Liver (tissue), 9 donors: ENCODE results near the gene SEC14L3. TPM values are rescaled to one million over a fixed set of nuclear protein-coding genes. Genes with fewer than 3 reads are reported as not detected.

Experiments
- DNase-seq: peaks from one replicate; pipeline ENCODE4 v3.0.0-alpha.2; 2017; ENCODE audit warnings: low spot score
- H3K27ac ChIP-seq, 2 donors: one replicate each; pipeline ENCODE4 v1.7.0; 2013; ENCODE audit warnings: inconsistent platforms in 2 of 2, low read length in 2 of 2, control low read depth in 1 of 2, low read depth in 1 of 2, mild to moderate bottlenecking in 1 of 2
- H3K27me3 ChIP-seq, 4 donors: one replicate each; pipeline versions ENCODE4 v1.6.1 to v1.7.0; 2013; ENCODE audit warnings: low read length in 3 of 4, inconsistent platforms in 1 of 4, mild to moderate bottlenecking in 1 of 4, moderate library complexity in 1 of 4; ENCODE audit not compliant: control insufficient read depth in 4 of 4, insufficient read depth in 4 of 4
- H3K36me3 ChIP-seq, 4 donors: one replicate each; pipeline versions ENCODE4 v1.6.1 to v1.7.0; 2013; ENCODE audit warnings: low read length in 3 of 4, mild to moderate bottlenecking in 3 of 4, low read depth in 1 of 4, moderate library complexity in 1 of 4; ENCODE audit not compliant: control insufficient read depth in 4 of 4, insufficient read depth in 3 of 4
- H3K4me1 ChIP-seq, 4 donors: one replicate each; pipeline versions ENCODE4 v1.6.1 to v1.7.0; 2013; ENCODE audit warnings: low read length in 3 of 4, mild to moderate bottlenecking in 3 of 4, moderate library complexity in 1 of 4; ENCODE audit not compliant: control insufficient read depth in 4 of 4, insufficient read depth in 4 of 4
- H3K4me3 ChIP-seq, 3 donors: one replicate each; pipeline versions ENCODE4 v1.6.1 to v1.7.0; 2013; ENCODE audit warnings: low read length in 3 of 3, control low read depth in 1 of 3, low read depth in 1 of 3, mild to moderate bottlenecking in 1 of 3
- H3K9ac ChIP-seq, 2 donors: one replicate each; pipeline ENCODE4 v1.7.0; 2013; ENCODE audit warnings: low read length in 2 of 2, mild to moderate bottlenecking in 2 of 2, moderate library complexity in 2 of 2, control low read depth in 1 of 2, low read depth in 1 of 2
- H3K9me3 ChIP-seq, 4 donors: one replicate each; pipeline versions ENCODE4 v1.6.1 to v1.7.0; 2013; ENCODE audit warnings: low read length in 3 of 4; ENCODE audit not compliant: control insufficient read depth in 4 of 4
- ATF3 ChIP-seq: IDR thresholded peaks from 2 replicates; pipeline ENCODE4 v1.6.1; 2016; ENCODE audit warnings: antibody characterized with exemption
- EGR1 ChIP-seq, 2 donors: IDR thresholded peaks; 2 replicates each; pipeline ENCODE4 v1.6.1; 2016 to 2018; ENCODE audit warnings: antibody characterized with exemption in 2 of 2, low read depth in 2 of 2
- FOXA1 ChIP-seq: IDR thresholded peaks from 2 replicates; pipeline ENCODE4 v1.6.1; 2016; ENCODE audit warnings: antibody characterized with exemption
- FOXA2 ChIP-seq: IDR thresholded peaks from 2 replicates; pipeline ENCODE4 v1.6.1; 2016; ENCODE audit warnings: antibody characterized with exemption
- GABPA ChIP-seq, 2 donors: IDR thresholded peaks in 1 of 2; conservative IDR thresholded peaks in 1 of 2; 2 replicates each; pipeline ENCODE4 v1.6.1; 2016; ENCODE audit warnings: antibody characterized with exemption in 2 of 2, mild to moderate bottlenecking in 1 of 2, moderate library complexity in 1 of 2
- HNF4G ChIP-seq: IDR thresholded peaks from 2 replicates; pipeline ENCODE4 v1.6.1; 2016; ENCODE audit warnings: antibody characterized with exemption
- JUND ChIP-seq, 2 donors: IDR thresholded peaks; 2 replicates each; pipeline ENCODE4 v1.6.1; 2016; ENCODE audit warnings: antibody characterized with exemption in 2 of 2
- MAX ChIP-seq: IDR thresholded peaks from 2 replicates; pipeline ENCODE4 v1.6.1; 2016; ENCODE audit warnings: antibody characterized with exemption
- NR2F2 ChIP-seq: IDR thresholded peaks from 2 replicates; pipeline ENCODE4 v1.6.1; 2016; ENCODE audit warnings: antibody characterized with exemption
- RAD21 ChIP-seq, 2 donors: IDR thresholded peaks; 2 replicates each; pipeline ENCODE4 v1.6.1; 2016; ENCODE audit warnings: antibody characterized with exemption in 2 of 2, mild to moderate bottlenecking in 2 of 2
- RXRA ChIP-seq, 2 donors: IDR thresholded peaks; 2 replicates each; pipeline ENCODE4 v1.6.1; 2017 to 2018; ENCODE audit warnings: antibody characterized with exemption in 2 of 2, mild to moderate bottlenecking in 1 of 2
- SP1 ChIP-seq: IDR thresholded peaks from 2 replicates; pipeline ENCODE4 v1.6.1; 2018; ENCODE audit warnings: antibody characterized with exemption, mild to moderate bottlenecking
- TAF1 ChIP-seq: conservative IDR thresholded peaks from 2 replicates; pipeline ENCODE4 v1.6.1; 2016; ENCODE audit warnings: antibody characterized with exemption, mild to moderate bottlenecking
- YY1 ChIP-seq: IDR thresholded peaks from 2 replicates; pipeline ENCODE4 v1.6.1; 2016; ENCODE audit warnings: antibody characterized with exemption, mild to moderate bottlenecking
- WGBS: extraction: QIAGEN DNeasy Blood & Tissue Kit; methylation state at CpG from one replicate; pipeline ENCODE4 v1.1.7; 2013; 5-methylcytosine and 5-hydroxymethylcytosine counted together
- polyA plus RNA-seq, 2 donors: library from polyadenylated mRNA; stranded (reverse) in 1 of 2; unstranded in 1 of 2; fragments of 200-250 nt in 1 of 2; fragments of >200 nt in 1 of 2; fragmentation: Nextera tagmentation in 1 of 2; extraction: Ambion mirVana in 1 of 2; gene quantifications; one replicate each; pipeline versions ENCODE4 v1.2.1 to v1.2.3, GENCODE V29; 2013 to 2015
- total RNA-seq, 2 donors: library from RNA; depleted of rRNA; stranded (reverse); fragments of >200 nt; gene quantifications; one replicate each; pipeline ENCODE4 v1.2.3, GENCODE V29; 2014
- TF ChIP-seq, protein P1 (sequence below): IDR thresholded peaks from 2 replicates; pipeline ENCODE4 v1.6.1; 2016; ENCODE audit warnings: antibody characterized with exemption
- TF ChIP-seq, protein P2 (sequence below): fragments of 150-350 bp; IDR thresholded peaks from 2 replicates; pipeline ENCODE4 v1.5.1; 2017; ENCODE audit warnings: improper control_type of control experiment, low read depth, low read length; ENCODE audit not compliant: missing input control
- TF ChIP-seq, protein P3 (sequence below): IDR thresholded peaks from 2 replicates; pipeline ENCODE4 v1.6.1; 2016; ENCODE audit warnings: antibody characterized with exemption, mild to moderate bottlenecking
- donor health status: healthy.
- donor health status: healthy.
- donor health status: healthy.
- donor health status: healthy.
- donor health status: healthy.

SEC14L3 gene
- total and polyA plus RNA-seq, 4 donors: 0.32 to 0.33 TPM; not detected in 2

GRCh38 chr22:30433227-30433626 is 38.6 kb downstream of the SEC14L3 start:
- Histone ChIP-seq H3K4me3 (no peak overlapping the region), H3K9me3 (no peaks in the 10 kb centered on the region), H3K36me3 (peaks cover 0 to 2% (median 0%) of the 10 kb centered on the region in 4 donors), H3K4me1 (peaks cover 4 to 28% (median 18%) of the 10 kb centered on the region in 4 donors), H3K27ac (no peak overlapping the region), H3K9ac (no peak overlapping the region), H3K27me3 (no peaks in the 10 kb centered on the region)
- 93% methylated on average over 3 of the region's 3 CpGs for WGBS
- TF ChIP-seq, protein P1, sequence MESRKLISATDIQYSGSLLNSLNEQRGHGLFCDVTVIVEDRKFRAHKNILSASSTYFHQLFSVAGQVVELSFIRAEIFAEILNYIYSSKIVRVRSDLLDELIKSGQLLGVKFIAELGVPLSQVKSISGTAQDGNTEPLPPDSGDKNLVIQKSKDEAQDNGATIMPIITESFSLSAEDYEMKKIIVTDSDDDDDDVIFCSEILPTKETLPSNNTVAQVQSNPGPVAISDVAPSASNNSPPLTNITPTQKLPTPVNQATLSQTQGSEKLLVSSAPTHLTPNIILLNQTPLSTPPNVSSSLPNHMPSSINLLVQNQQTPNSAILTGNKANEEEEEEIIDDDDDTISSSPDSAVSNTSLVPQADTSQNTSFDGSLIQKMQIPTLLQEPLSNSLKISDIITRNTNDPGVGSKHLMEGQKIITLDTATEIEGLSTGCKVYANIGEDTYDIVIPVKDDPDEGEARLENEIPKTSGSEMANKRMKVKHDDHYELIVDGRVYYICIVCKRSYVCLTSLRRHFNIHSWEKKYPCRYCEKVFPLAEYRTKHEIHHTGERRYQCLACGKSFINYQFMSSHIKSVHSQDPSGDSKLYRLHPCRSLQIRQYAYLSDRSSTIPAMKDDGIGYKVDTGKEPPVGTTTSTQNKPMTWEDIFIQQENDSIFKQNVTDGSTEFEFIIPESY: no peak
- TF ChIP-seq MAX (no peak), GABPA (IDR thresholded peaks at IDR 0.05 in 1 of 2, conservative IDR thresholded peaks at IDR 0.05 in 1 of 2) (no peak), YY1 (no peak), FOXA1 (no peak), HNF4G (no peak), NR2F2 (no peak), TAF1 (no peak), ATF3 (no peak), EGR1 (IDR thresholded peaks at IDR 0.05; ENCODE audit: low read depth in 2 of 2) (no peak), JUND (IDR thresholded peaks at IDR 0.05) (no peak), RAD21 (IDR thresholded peaks at IDR 0.05) (no peak)
- TF ChIP-seq, protein P2, sequence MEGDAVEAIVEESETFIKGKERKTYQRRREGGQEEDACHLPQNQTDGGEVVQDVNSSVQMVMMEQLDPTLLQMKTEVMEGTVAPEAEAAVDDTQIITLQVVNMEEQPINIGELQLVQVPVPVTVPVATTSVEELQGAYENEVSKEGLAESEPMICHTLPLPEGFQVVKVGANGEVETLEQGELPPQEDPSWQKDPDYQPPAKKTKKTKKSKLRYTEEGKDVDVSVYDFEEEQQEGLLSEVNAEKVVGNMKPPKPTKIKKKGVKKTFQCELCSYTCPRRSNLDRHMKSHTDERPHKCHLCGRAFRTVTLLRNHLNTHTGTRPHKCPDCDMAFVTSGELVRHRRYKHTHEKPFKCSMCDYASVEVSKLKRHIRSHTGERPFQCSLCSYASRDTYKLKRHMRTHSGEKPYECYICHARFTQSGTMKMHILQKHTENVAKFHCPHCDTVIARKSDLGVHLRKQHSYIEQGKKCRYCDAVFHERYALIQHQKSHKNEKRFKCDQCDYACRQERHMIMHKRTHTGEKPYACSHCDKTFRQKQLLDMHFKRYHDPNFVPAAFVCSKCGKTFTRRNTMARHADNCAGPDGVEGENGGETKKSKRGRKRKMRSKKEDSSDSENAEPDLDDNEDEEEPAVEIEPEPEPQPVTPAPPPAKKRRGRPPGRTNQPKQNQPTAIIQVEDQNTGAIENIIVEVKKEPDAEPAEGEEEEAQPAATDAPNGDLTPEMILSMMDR: no peak
- TF ChIP-seq, protein P3, sequence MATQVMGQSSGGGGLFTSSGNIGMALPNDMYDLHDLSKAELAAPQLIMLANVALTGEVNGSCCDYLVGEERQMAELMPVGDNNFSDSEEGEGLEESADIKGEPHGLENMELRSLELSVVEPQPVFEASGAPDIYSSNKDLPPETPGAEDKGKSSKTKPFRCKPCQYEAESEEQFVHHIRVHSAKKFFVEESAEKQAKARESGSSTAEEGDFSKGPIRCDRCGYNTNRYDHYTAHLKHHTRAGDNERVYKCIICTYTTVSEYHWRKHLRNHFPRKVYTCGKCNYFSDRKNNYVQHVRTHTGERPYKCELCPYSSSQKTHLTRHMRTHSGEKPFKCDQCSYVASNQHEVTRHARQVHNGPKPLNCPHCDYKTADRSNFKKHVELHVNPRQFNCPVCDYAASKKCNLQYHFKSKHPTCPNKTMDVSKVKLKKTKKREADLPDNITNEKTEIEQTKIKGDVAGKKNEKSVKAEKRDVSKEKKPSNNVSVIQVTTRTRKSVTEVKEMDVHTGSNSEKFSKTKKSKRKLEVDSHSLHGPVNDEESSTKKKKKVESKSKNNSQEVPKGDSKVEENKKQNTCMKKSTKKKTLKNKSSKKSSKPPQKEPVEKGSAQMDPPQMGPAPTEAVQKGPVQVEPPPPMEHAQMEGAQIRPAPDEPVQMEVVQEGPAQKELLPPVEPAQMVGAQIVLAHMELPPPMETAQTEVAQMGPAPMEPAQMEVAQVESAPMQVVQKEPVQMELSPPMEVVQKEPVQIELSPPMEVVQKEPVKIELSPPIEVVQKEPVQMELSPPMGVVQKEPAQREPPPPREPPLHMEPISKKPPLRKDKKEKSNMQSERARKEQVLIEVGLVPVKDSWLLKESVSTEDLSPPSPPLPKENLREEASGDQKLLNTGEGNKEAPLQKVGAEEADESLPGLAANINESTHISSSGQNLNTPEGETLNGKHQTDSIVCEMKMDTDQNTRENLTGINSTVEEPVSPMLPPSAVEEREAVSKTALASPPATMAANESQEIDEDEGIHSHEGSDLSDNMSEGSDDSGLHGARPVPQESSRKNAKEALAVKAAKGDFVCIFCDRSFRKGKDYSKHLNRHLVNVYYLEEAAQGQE: no peak
- DNase-seq: no peak

DNA sequence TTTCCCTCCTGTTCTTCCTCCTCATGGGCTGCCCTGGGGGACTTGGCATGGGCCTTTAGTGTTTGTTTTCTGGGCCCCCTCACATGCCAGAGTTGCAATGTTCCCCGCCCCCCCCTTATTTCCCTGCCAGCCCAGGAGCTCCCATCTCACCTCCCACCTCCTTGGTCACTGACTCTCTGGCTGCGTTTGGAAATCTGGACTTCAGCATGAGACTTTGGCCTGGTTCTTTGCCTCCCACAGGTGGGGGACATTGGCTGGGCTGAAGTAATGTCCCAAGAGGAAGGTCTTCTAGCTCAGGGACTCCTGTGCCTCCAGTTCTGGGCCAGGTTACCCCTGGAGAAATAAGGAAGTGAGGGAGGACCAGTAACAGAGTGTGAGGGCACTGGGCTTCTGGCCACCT is 39.3 kb downstream of the SEC14L3 start:
- no peak for DNase-seq
- no peaks in the 10 kb centered on the region for H3K27me3 ChIP-seq
- H3K9me3 ChIP-seq: no peaks in the 10 kb centered on the region
- peaks cover 0 to 2% (median 0%) of the 10 kb centered on the region in 4 donors for H3K36me3 ChIP-seq
- H3K27ac ChIP-seq: no peak overlapping the region
- H3K9ac ChIP-seq: no peak overlapping the region
- H3K4me3 ChIP-seq: no peak overlapping the region
- H3K4me1 ChIP-seq: peaks cover 4 to 28% (median 18%) of the 10 kb centered on the region in 4 donors
- WGBS: 44% methylated on average over 2 of the region's 2 CpGs
- TF ChIP-seq MAX: no peak
- peak; percentile 59 to 86 for TF ChIP-seq RXRA (IDR thresholded peaks at IDR 0.05)
- TF ChIP-seq, protein P2: no peak
- TF ChIP-seq GABPA (IDR thresholded peaks at IDR 0.05 in 1 of 2, conservative IDR thresholded peaks at IDR 0.05 in 1 of 2): no peak
- TF ChIP-seq TAF1: no peak
- TF ChIP-seq NR2F2: peak; percentile 17
- no peak for TF ChIP-seq FOXA1
- peak in 1 of 2 donors; percentile 49 for TF ChIP-seq JUND (IDR thresholded peaks at IDR 0.05)
- TF ChIP-seq FOXA2: no peak
- TF ChIP-seq SP1: peak; percentile 47
- peak in 1 of 2 donors; percentile 14 for TF ChIP-seq EGR1 (IDR thresholded peaks at IDR 0.05; ENCODE audit: low read depth in 2 of 2)
- peak; percentile 22 for TF ChIP-seq YY1
- TF ChIP-seq, protein P3: no peak
